Prostate gland (tissue), 2 donors: ENCODE measurements around the gene TAPBPL.
"Not testable (repeated sequence)": the region's sequence is repeated elsewhere in the genome, so short reads cannot be mapped to it uniquely, and the experiment has no call there.

ENCODE experiments used
- CTCF ChIP-seq, 4 experiments: fragments of 200-600 bp in 2 of 4; fragments of 450-650 bp in 2 of 4; sonication (generic) in 2 of 4; IDR thresholded peaks; 1 replicate in 3 of 4; 2 replicates in 1 of 4; pipeline ENCODE4 v1.5.1; 2016 to 2019; ENCODE audit warnings: antibody characterized with exemption in 4 of 4, mild to moderate bottlenecking in 2 of 4, moderate library complexity in 2 of 4
- POLR2AphosphoS5 ChIP-seq: sonication (generic); formaldehyde crosslinking; IDR thresholded peaks from one replicate; pipeline ENCODE4 v1.6.1; 2017; ENCODE audit warnings: antibody characterized with exemption

- TF ChIP-seq CTCF (IDR thresholded peaks at IDR 0.05); POLR2AphosphoS5: not testable (repeated sequence)
These were observed 15.9 kb downstream of the TAPBPL start for GRCh38 chr12:6467571-6468282.
